NCI-H2107 treated with DMSO at 0.1 percent for 48 hours (cell line): ENCODE data around the gene BBOF1.

Experiments
- DNase-seq: peaks from one replicate; lab custom pipeline; 2025; ENCODE audit not compliant: unreplicated experiment; lab: John Stamatoyannopoulos, UW

BBOF1 gene

GRCh38 chr14:74085047-74085637 lies 66.0 kb downstream of the BBOF1 start:
- peak; percentile 61 for DNase-seq

- no peak for DNase-seq
Measured at GRCh38 chr14:74085828-74086227, 66.7 kb downstream of the BBOF1 start.

- DNase-seq: no peak
Measured at GRCh38 chr14:74089251-74090020, 70.3 kb downstream of the BBOF1 start.

- no peak for DNase-seq
Measured at GRCh38 chr14:74105381-74105780, 86.2 kb downstream of the BBOF1 start.

GRCh38 chr14:74109369-74109768 lies 90.2 kb downstream of the BBOF1 start:
- no peak for DNase-seq

GRCh38 chr14:74111395-74112216 lies 92.5 kb downstream of the BBOF1 start:
- DNase-seq: peak; percentile 53
